Measurements from ENCODE around the gene MSL3B.

GRCh38 chr2:233815861-233816260 lies 52.3 kb downstream of the MSL3B start:
- no peak for TF ChIP-seq CTCF (IDR thresholded peaks at IDR 0.05)
- TF ChIP-seq EP300 (IDR thresholded peaks at IDR 0.05; ENCODE audit: low read depth): no peak
- no peak for TF ChIP-seq POLR2AphosphoS5 (IDR thresholded peaks at IDR 0.05)
- TF ChIP-seq POLR2A (IDR thresholded peaks at IDR 0.05): no peak

All from transverse colon (tissue), 4 donors.